ENCODE results near the gene ITGA5. TPM values are rescaled to one million over a fixed set of nuclear protein-coding genes. Genes with fewer than 3 reads are reported as not detected.

Gene ITGA5
- total and polyA plus RNA-seq, 2 of the 13 experiments (the other 11 are each of a cell fraction or from before 2014, with no cell fraction given): 0.20 to 0.40 TPM

Other genes with a start within 250 kb of the ITGA5 start
- gene SMUG1, start 230.3 kb downstream of the ITGA5 start, total RNA-seq (2016; rRNA removed; fragmentation: Illumina TruSeq; extraction: Trizol): 35.6 and 36.9 TPM in 2 replicates
- gene SMUG1, start 230.3 kb downstream of the ITGA5 start, polyA plus RNA-seq (2011; rRNA removed): 31.9 and 36.1 TPM in 2 replicates
- gene CBX5, start 139.1 kb downstream of the ITGA5 start, total RNA-seq (2016; rRNA removed; fragmentation: Illumina TruSeq; extraction: Trizol): 22.2 and 45.4 TPM in 2 replicates
- gene CBX5, start 139.1 kb downstream of the ITGA5 start, polyA plus RNA-seq (2011; rRNA removed): 10.5 and 16.0 TPM in 2 replicates
- 1,820 and 2,673 TPM in 2 replicates for gene HNRNPA1, start 138.5 kb downstream of the ITGA5 start, total RNA-seq (2016; rRNA removed; fragmentation: Illumina TruSeq; extraction: Trizol)
- 480 and 535 TPM in 2 replicates for gene HNRNPA1, start 138.5 kb downstream of the ITGA5 start, polyA plus RNA-seq (2011; rRNA removed)
- 7.8 and 8.5 TPM in 2 replicates for gene NFE2, start 118.3 kb downstream of the ITGA5 start, total RNA-seq (2016; rRNA removed; fragmentation: Illumina TruSeq; extraction: Trizol)
- 4.1 and 4.5 TPM in 2 replicates for gene NFE2, start 118.3 kb downstream of the ITGA5 start, polyA plus RNA-seq (2011; rRNA removed)
- 125 and 201 TPM in 2 replicates for gene COPZ1, start 94.1 kb downstream of the ITGA5 start, total RNA-seq (2016; rRNA removed; fragmentation: Illumina TruSeq; extraction: Trizol)
- gene COPZ1, start 94.1 kb downstream of the ITGA5 start, polyA plus RNA-seq (2011; rRNA removed): 134 and 184 TPM in 2 replicates
- not detected in 2 replicates for gene GPR84, start 54.8 kb downstream of the ITGA5 start, total RNA-seq (2016; rRNA removed; fragmentation: Illumina TruSeq; extraction: Trizol)
- not detected in 2 replicates for gene GPR84, start 54.8 kb downstream of the ITGA5 start, polyA plus RNA-seq (2011; rRNA removed)
- gene ZNF385A, start 34.5 kb downstream of the ITGA5 start, total RNA-seq (2016; rRNA removed; fragmentation: Illumina TruSeq; extraction: Trizol): 0.44 and 0.49 TPM in 2 replicates
- 0.31 and 0.67 TPM in 2 replicates for gene ZNF385A, start 34.5 kb downstream of the ITGA5 start, polyA plus RNA-seq (2011; rRNA removed)
- not detected in 2 replicates for gene GTSF1, start 54.3 kb upstream of the ITGA5 start, total RNA-seq (2016; rRNA removed; fragmentation: Illumina TruSeq; extraction: Trizol)
- gene GTSF1, start 54.3 kb upstream of the ITGA5 start, polyA plus RNA-seq (2011; rRNA removed): not detected in 2 replicates
- gene NCKAP1L, start 78.5 kb upstream of the ITGA5 start, total RNA-seq (2016; rRNA removed; fragmentation: Illumina TruSeq; extraction: Trizol): not detected in 2 replicates
- gene NCKAP1L, start 78.5 kb upstream of the ITGA5 start, polyA plus RNA-seq (2011; rRNA removed): not detected in 2 replicates
- not detected in 2 replicates for gene PDE1B, start 130.3 kb upstream of the ITGA5 start, total RNA-seq (2016; rRNA removed; fragmentation: Illumina TruSeq; extraction: Trizol)
- not detected in 2 replicates for gene PDE1B, start 130.3 kb upstream of the ITGA5 start, polyA plus RNA-seq (2011; rRNA removed)
- 0.20 TPM in 1 of 2 replicates, not detected in the other for gene PPP1R1A, start 169.4 kb upstream of the ITGA5 start, total RNA-seq (2016; rRNA removed; fragmentation: Illumina TruSeq; extraction: Trizol)
- gene PPP1R1A, start 169.4 kb upstream of the ITGA5 start, polyA plus RNA-seq (2011; rRNA removed): not detected in 2 replicates
- not detected in 2 replicates for gene LACRT, start 215.6 kb upstream of the ITGA5 start, total RNA-seq (2016; rRNA removed; fragmentation: Illumina TruSeq; extraction: Trizol)
- not detected in 2 replicates for gene LACRT, start 215.6 kb upstream of the ITGA5 start, polyA plus RNA-seq (2011; rRNA removed)
- gene DCD, start 229.1 kb upstream of the ITGA5 start, total RNA-seq (2016; rRNA removed; fragmentation: Illumina TruSeq; extraction: Trizol): not detected in 2 replicates
- not detected in 2 replicates for gene DCD, start 229.1 kb upstream of the ITGA5 start, polyA plus RNA-seq (2011; rRNA removed)